Measurements from ENCODE around the gene PJA2. TPM values are rescaled to one million over a fixed set of nuclear protein-coding genes. Genes with fewer than 3 reads are reported as not detected.

PJA2 gene
- total and polyA plus RNA-seq, 2 experiments from 2014 or later = 65.4 to 147 TPM

GRCh38 chr5:109305352-109305751 lies 104.4 kb downstream of the PJA2 start:
- no peaks in the 10 kb centered on the region for H3K4me1 ChIP-seq (ENCODE audit: insufficient read depth)
- no peak overlapping the region for H3K4me2 ChIP-seq
- H3K9me2 ChIP-seq (replicated peaks; ENCODE audit: insufficient read depth) = no peaks in the 10 kb centered on the region
- no peak overlapping the region for H3K27ac ChIP-seq
- no peaks in the 10 kb centered on the region for H3K36me3 ChIP-seq (replicated peaks; ENCODE audit: insufficient read depth, low read depth)
- whole genome bisulfite sequencing (ENCODE audit: low lambda C conversion rate, missing lambda C conversion rate) = 90% methylated on average over 2 of the region's 2 CpGs
- no peak overlapping the region for H2AFZ ChIP-seq
- no peaks in the 10 kb centered on the region for H3K79me2 ChIP-seq
- no peak overlapping the region for H3K4me3 ChIP-seq
- H4K20me1 ChIP-seq (ENCODE audit: insufficient read depth, poor library complexity, severe bottlenecking) = no peaks in the 10 kb centered on the region
- DNase-seq (ENCODE audit: low spot score) = no peak
- no peaks in the 10 kb centered on the region for H3K9me3 ChIP-seq (ENCODE audit: low read depth)
- TF ChIP-seq CTCF (IDR thresholded peaks at IDR 0.05; ENCODE audit: poor library complexity) = no peak
- no peak for TF ChIP-seq EZH2phosphoT487 (IDR thresholded peaks at IDR 0.05; ENCODE audit: low read depth, severe bottlenecking, unreplicated experiment)
- H3K27me3 ChIP-seq = no peaks in the 10 kb centered on the region

GRCh38 chr5:109304309-109304708 lies 105.5 kb downstream of the PJA2 start:
- no peaks in the 10 kb centered on the region for H3K36me3 ChIP-seq (replicated peaks; ENCODE audit: insufficient read depth, low read depth)
- H2AFZ ChIP-seq = no peak overlapping the region
- no peaks in the 10 kb centered on the region for H3K79me2 ChIP-seq
- H3K9me2 ChIP-seq (replicated peaks; ENCODE audit: insufficient read depth) = no peaks in the 10 kb centered on the region
- no peaks in the 10 kb centered on the region for H3K9me3 ChIP-seq (ENCODE audit: low read depth)
- no peak overlapping the region for H3K27ac ChIP-seq
- no peaks in the 10 kb centered on the region for H3K27me3 ChIP-seq
- no peak for TF ChIP-seq EZH2 (IDR thresholded peaks at IDR 0.05; ENCODE audit: borderline replicate concordance)
- no peak for TF ChIP-seq CTCF (IDR thresholded peaks at IDR 0.05; ENCODE audit: poor library complexity)
- TF ChIP-seq EZH2phosphoT487 (IDR thresholded peaks at IDR 0.05; ENCODE audit: low read depth, severe bottlenecking, unreplicated experiment) = no peak
- H3K4me3 ChIP-seq = no peak overlapping the region
- no peaks in the 10 kb centered on the region for H3K4me1 ChIP-seq (ENCODE audit: insufficient read depth)
- H3K4me2 ChIP-seq = no peak overlapping the region
- no peaks in the 10 kb centered on the region for H4K20me1 ChIP-seq (ENCODE audit: insufficient read depth, poor library complexity, severe bottlenecking)
- DNase-seq (ENCODE audit: low spot score) = no peak

- H3K9me3 ChIP-seq (ENCODE audit: low read depth) = no peaks in the 10 kb centered on the region
- H3K4me1 ChIP-seq (ENCODE audit: insufficient read depth) = no peaks in the 10 kb centered on the region
- no peak overlapping the region for H2AFZ ChIP-seq
- 77% methylated on average over 2 of the region's 2 CpGs for WGBS (ENCODE audit: low lambda C conversion rate, missing lambda C conversion rate)
- H3K4me3 ChIP-seq = no peak overlapping the region
- H3K27me3 ChIP-seq = no peaks in the 10 kb centered on the region
- H4K20me1 ChIP-seq (ENCODE audit: insufficient read depth, poor library complexity, severe bottlenecking) = no peaks in the 10 kb centered on the region
- TF ChIP-seq CTCF (IDR thresholded peaks at IDR 0.05; ENCODE audit: poor library complexity) = no peak
- no peaks in the 10 kb centered on the region for H3K9me2 ChIP-seq (replicated peaks; ENCODE audit: insufficient read depth)
- H3K79me2 ChIP-seq = no peaks in the 10 kb centered on the region
- no peak for DNase-seq (ENCODE audit: low spot score)
- H3K36me3 ChIP-seq (replicated peaks; ENCODE audit: insufficient read depth, low read depth) = no peaks in the 10 kb centered on the region
- H3K4me2 ChIP-seq = no peak overlapping the region
- H3K27ac ChIP-seq = no peak overlapping the region
These were observed 109.4 kb downstream of the PJA2 start for GRCh38 chr5:109300367-109300766.

GRCh38 chr5:109299557-109299956 lies 110.2 kb downstream of the PJA2 start:
- Histone ChIP-seq H3K27me3 (no peaks in the 10 kb centered on the region), H3K36me3 (replicated peaks; ENCODE audit: insufficient read depth, low read depth) (no peaks in the 10 kb centered on the region), H3K4me3 (no peak overlapping the region), H3K9me3 (ENCODE audit: low read depth) (no peaks in the 10 kb centered on the region), H3K4me2 (no peak overlapping the region), H3K4me1 (ENCODE audit: insufficient read depth) (no peaks in the 10 kb centered on the region), H3K27ac (no peak overlapping the region), H2AFZ (no peak overlapping the region), H4K20me1 (ENCODE audit: insufficient read depth, poor library complexity, severe bottlenecking) (no peaks in the 10 kb centered on the region), H3K9me2 (replicated peaks; ENCODE audit: insufficient read depth) (no peaks in the 10 kb centered on the region), H3K79me2 (no peaks in the 10 kb centered on the region)
- TF ChIP-seq CTCF (IDR thresholded peaks at IDR 0.05; ENCODE audit: poor library complexity) = no peak
- TF ChIP-seq EZH2phosphoT487 (IDR thresholded peaks at IDR 0.05; ENCODE audit: low read depth, severe bottlenecking, unreplicated experiment) = no peak
- no peak for TF ChIP-seq EZH2 (IDR thresholded peaks at IDR 0.05; ENCODE audit: borderline replicate concordance)
- no peak for DNase-seq (ENCODE audit: low spot score)
- WGBS (ENCODE audit: low lambda C conversion rate, missing lambda C conversion rate) = 84% methylated on average over 6 of the region's 6 CpGs

Data from hepatocyte (in vitro differentiated cells).